K562 (cell line): ENCODE results near the gene FAM111B. TPM values are rescaled to one million over a fixed set of nuclear protein-coding genes. Genes with fewer than 3 reads are reported as not detected.
A peak's percentile ranks its signal among the peaks of the same experiment; 100 is the strongest.

Experiments
- CBX1 ChIP-seq: sonication (generic); IDR thresholded peaks from 2 replicates; pipeline ENCODE4 v1.6.1; 2016; ENCODE audit warnings: antibody characterized with exemption, low read depth, mild to moderate bottlenecking
- CHD2 ChIP-seq: IDR thresholded peaks from 2 replicates; pipeline ENCODE4 v1.6.1; 2011; ENCODE audit warnings: low read depth, low read length
- CXXC5 ChIP-seq: fragments of 250-450 bp; sonication (Bioruptor Pico); IDR thresholded peaks from 2 replicates; pipeline ENCODE4 v1.8.0; 2022; ENCODE audit warnings: inconsistent platforms, mild to moderate bottlenecking, moderate library complexity
- FUS ChIP-seq: fragments of 200-400 bp; formaldehyde crosslinking; optimal IDR thresholded peaks from 2 replicates; pipeline ENCODE3; 2017; ENCODE audit warnings: low read depth, low read length
- GMEB1 ChIP-seq: fragments of 250-450 bp; sonication (Bioruptor Pico); IDR thresholded peaks from 2 replicates; pipeline ENCODE4 v1.4.0; 2020; ENCODE audit warnings: mild to moderate bottlenecking
- HDAC3 ChIP-seq: fragments of 450-650 bp; IDR thresholded peaks from 2 replicates; pipeline ENCODE4 v1.6.1; 2018; ENCODE audit warnings: borderline replicate concordance, mild to moderate bottlenecking, moderate library complexity; ENCODE audit not compliant: partially characterized antibody
- L3MBTL2 ChIP-seq: fragments of 450-650 bp; IDR thresholded peaks from 2 replicates; pipeline ENCODE4 v1.6.1; 2016; ENCODE audit warnings: mild to moderate bottlenecking, moderate library complexity
- NELFE ChIP-seq: IDR thresholded peaks from 2 replicates; pipeline ENCODE4 v1.6.1; 2011; ENCODE audit warnings: mild to moderate bottlenecking; ENCODE audit not compliant: insufficient read depth, insufficient read length
- PBX2 ChIP-seq, 2 experiments: IDR thresholded peaks in 1 of 2; conservative IDR thresholded peaks in 1 of 2; 2 replicates each; pipeline ENCODE4 v1.6.1; 2016; ENCODE audit warnings: low read depth in 2 of 2, mild to moderate bottlenecking in 1 of 2, missing compliant biosample characterization in 1 of 2, missing genetic modification characterization in 1 of 2, moderate library complexity in 1 of 2
- PREB ChIP-seq: sonication (generic); formaldehyde crosslinking; IDR thresholded peaks from 2 replicates; pipeline ENCODE4 v1.8.1; 2023; ENCODE audit warnings: mild to moderate bottlenecking, missing genetic modification reagents
- PRMT5 ChIP-seq: sonication (generic); formaldehyde crosslinking; IDR thresholded peaks from 2 replicates; pipeline ENCODE4 v1.5.0; 2020; ENCODE audit warnings: missing genetic modification reagents
- THRA ChIP-seq: fragments of 450-650 bp; IDR thresholded peaks from 2 replicates; pipeline ENCODE4 v1.6.1; 2017; ENCODE audit warnings: mild to moderate bottlenecking, moderate library complexity
- YY1 ChIP-seq, 3 experiments: IDR thresholded peaks; 2 replicates each; pipeline ENCODE4 v1.6.1; 2011; ENCODE audit warnings: low read length in 2 of 3, mild to moderate bottlenecking in 2 of 3, moderate library complexity in 2 of 3, borderline replicate concordance in 1 of 3, control low read depth in 1 of 3, low read depth in 1 of 3; ENCODE audit not compliant: insufficient read depth in 3 of 3, insufficient replicate concordance in 2 of 3, control insufficient read depth in 1 of 3, insufficient read length in 1 of 3; ENCODE audit errors: extremely low read depth in 1 of 3
- ZBTB43 ChIP-seq: sonication (generic); formaldehyde crosslinking; IDR thresholded peaks from 2 replicates; pipeline ENCODE4 v1.8.0; 2023; ENCODE audit warnings: mild to moderate bottlenecking, missing genetic modification reagents
- ZBTB49 ChIP-seq: sonication (generic); formaldehyde crosslinking; IDR thresholded peaks from 2 replicates; pipeline ENCODE4 v1.8.0; 2022; ENCODE audit warnings: missing genetic modification reagents, mild to moderate bottlenecking, borderline replicate concordance
- ZNF384 ChIP-seq: IDR thresholded peaks from 2 replicates; pipeline ENCODE4 v1.6.1; 2012; ENCODE audit warnings: low read depth, low read length, improper control_type of control experiment
- polyA plus RNA-seq, 8 experiments: library from polyadenylated mRNA; depleted of rRNA in 4 of 8; stranded (reverse) in 5 of 8; unstranded in 3 of 8; fragments of >200 nt; fragmentation: Nextera tagmentation in 2 of 8; fragmentation: Illumina TruSeq in 1 of 8; extraction: Ambion mirVana in 2 of 8; extraction: Trizol in 1 of 8; gene quantifications; 2 replicates each; pipeline versions ENCODE4 v1.2.1 to v1.2.3, GENCODE V29; 2011 to 2014; ENCODE audit warnings: inconsistent platforms in 1 of 8, missing spikeins in 1 of 8
- total RNA-seq, 7 experiments: library from RNA; depleted of rRNA in 6 of 7; stranded (reverse); fragments of >200 nt in 6 of 7; fragmentation: Illumina TruSeq in 2 of 7; extraction: Trizol in 2 of 7; gene quantifications; 2 replicates each; pipeline versions ENCODE4 v1.2.1 to v1.2.3, GENCODE V29; 2011 to 2021; ENCODE audit warnings: low replicate concordance in 1 of 7

Gene FAM111B
- total and polyA plus RNA-seq, 9 of the 15 experiments (the other 6 are each of a cell fraction or from before 2014, with no cell fraction given), result 0.01 to 0.33 (median 0.06) TPM; not detected in 5

GRCh38 chr11:59102259-59102765 lies 4.7 kb upstream of the FAM111B start (continued):
- no peak for TF ChIP-seq THRA
- TF ChIP-seq PBX2 (CRISPR knock-in tag; IDR thresholded peaks at IDR 0.05; ENCODE audit: low read depth), result no peak
- peak; percentile 47; the same call in 1 of the 2 replicates for TF ChIP-seq PBX2 (tag; conservative IDR thresholded peaks at IDR 0.05; ENCODE audit: low read depth)
- TF ChIP-seq L3MBTL2, result peak; percentile 43
- no peak for TF ChIP-seq PRMT5 (CRISPR knock-in tag)
- no peak for TF ChIP-seq NELFE
- no peak for TF ChIP-seq GMEB1 (CRISPR knock-in tag)
- no peak for TF ChIP-seq HDAC3
- no peak for TF ChIP-seq PREB
- no peak for TF ChIP-seq ZBTB43 (CRISPR knock-in tag)
- TF ChIP-seq ZNF384, result peak; percentile 71
- peak; percentile 67 for TF ChIP-seq CHD2
- no peak for TF ChIP-seq YY1 (IDR thresholded peaks at IDR 0.05; ENCODE audit: borderline replicate concordance in 1 of 3, control insufficient read depth in 1 of 3, extremely low read depth in 1 of 3, insufficient read depth in 3 of 3, insufficient read length in 1 of 3, insufficient replicate concordance in 2 of 3, low read depth in 1 of 3, low read length in 2 of 3)
- TF ChIP-seq CXXC5 (CRISPR knock-in tag), result 0 out of 2 replicates have a peak, but pooled peaks have one; percentile 15
- no peak for TF ChIP-seq CBX1
- no peak for TF ChIP-seq ZBTB49 (CRISPR knock-in tag)
- TF ChIP-seq FUS, result no peak
